Colonic mucosa (tissue), 4 donors: ENCODE data around the gene FAM83E. TPM values are rescaled to one million over a fixed set of nuclear protein-coding genes. Genes with fewer than 3 reads are reported as not detected.
"Not testable (repeated sequence)": the region's sequence is repeated elsewhere in the genome, so short reads cannot be mapped to it uniquely, and the experiment has no call there.

Experiments
- DNase-seq: peaks from one replicate; pipeline ENCODE4 v3.0.0-alpha.2; 2020
- H3K27ac ChIP-seq: fragments of 200-600 bp; one replicate; pipeline ENCODE4 v1.8.0; 2021
- H3K27me3 ChIP-seq: fragments of 200-600 bp; one replicate; pipeline ENCODE4 v1.8.0; 2021
- H3K36me3 ChIP-seq: fragments of 200-600 bp; one replicate; pipeline ENCODE4 v1.8.0; 2021
- H3K4me1 ChIP-seq: fragments of 200-600 bp; one replicate; pipeline ENCODE4 v1.8.0; 2021; ENCODE audit warnings: mild to moderate bottlenecking
- H3K4me3 ChIP-seq: fragments of 200-600 bp; one replicate; pipeline ENCODE4 v1.8.0; 2021
- H3K9ac ChIP-seq, 2 donors: one replicate each; pipeline ENCODE4 v1.7.0; 2013; ENCODE audit warnings: control low read depth in 2 of 2, low read depth in 2 of 2, low read length in 2 of 2
- H3K9me3 ChIP-seq: fragments of 200-600 bp; one replicate; pipeline ENCODE4 v1.8.0; 2021
- intact Hi-C: fragments of 100-400 bp; cut with DNase I; formaldehyde crosslinking; loops from one replicate; pipeline ENCODE4 v1.14.1; 2022
- total RNA-seq, 2 donors: library from RNA; stranded (reverse); fragmentation: NEBNext Ultra II Directional in 1 of 2; extraction: Animal tissue kit (Norgen Biotek cat#: 25700) in 1 of 2; gene quantifications; one replicate each; pipeline ENCODE4 v1.2.1, GENCODE V29; 2021
- TF ChIP-seq, protein P1 (sequence below): fragments of 200-600 bp; IDR thresholded peaks from one replicate; pipeline ENCODE4 v1.8.0; 2022; ENCODE audit warnings: antibody characterized with exemption, mild to moderate bottlenecking
- donor health status: healthy.
- donor health status: DM: no; HTN: no; CAD: no.
- donor health status: DM: no; HTN: no; CAD: no.

The FAM83E gene
- total RNA-seq, 2 donors from 2014 or later = 150 to 198 TPM

DNA sequence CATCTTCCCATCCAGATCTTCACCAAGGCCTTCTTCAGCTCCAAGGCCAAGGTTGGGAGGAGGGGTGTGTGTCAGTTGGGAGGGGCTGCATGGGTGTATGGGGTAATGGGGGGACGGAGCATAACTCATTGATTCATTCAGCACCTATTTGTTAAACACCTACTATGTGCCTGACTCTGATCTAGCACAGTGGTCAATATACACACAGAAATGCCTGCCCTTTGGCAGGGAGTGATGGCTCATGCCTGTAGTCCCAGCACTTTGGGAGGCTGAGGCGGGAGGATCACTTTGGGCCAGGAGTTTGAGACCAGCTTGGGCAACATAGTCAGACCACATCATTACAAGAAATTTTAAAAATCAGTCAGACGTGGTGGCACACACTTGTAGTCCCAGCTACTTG is 27.5 kb downstream of the FAM83E start:
- no peaks in the 10 kb centered on the region for H3K9me3 ChIP-seq
- H3K4me1 ChIP-seq = no peaks in the 10 kb centered on the region
- intact Hi-C loops = loop anchor here (5.0 to 10.0 kb wide), 3 partner anchors 100 to 273 kb away; partner anchors contain the start of genes GRIN2D and KDELR1
- DNase-seq = no peak
- no peak overlapping the region for H3K27ac ChIP-seq
- H3K4me3 ChIP-seq = no peak overlapping the region
- H3K9ac ChIP-seq = no peak overlapping the region
- no peaks in the 10 kb centered on the region for H3K27me3 ChIP-seq
- no peaks in the 10 kb centered on the region for H3K36me3 ChIP-seq
- TF ChIP-seq, protein P1, sequence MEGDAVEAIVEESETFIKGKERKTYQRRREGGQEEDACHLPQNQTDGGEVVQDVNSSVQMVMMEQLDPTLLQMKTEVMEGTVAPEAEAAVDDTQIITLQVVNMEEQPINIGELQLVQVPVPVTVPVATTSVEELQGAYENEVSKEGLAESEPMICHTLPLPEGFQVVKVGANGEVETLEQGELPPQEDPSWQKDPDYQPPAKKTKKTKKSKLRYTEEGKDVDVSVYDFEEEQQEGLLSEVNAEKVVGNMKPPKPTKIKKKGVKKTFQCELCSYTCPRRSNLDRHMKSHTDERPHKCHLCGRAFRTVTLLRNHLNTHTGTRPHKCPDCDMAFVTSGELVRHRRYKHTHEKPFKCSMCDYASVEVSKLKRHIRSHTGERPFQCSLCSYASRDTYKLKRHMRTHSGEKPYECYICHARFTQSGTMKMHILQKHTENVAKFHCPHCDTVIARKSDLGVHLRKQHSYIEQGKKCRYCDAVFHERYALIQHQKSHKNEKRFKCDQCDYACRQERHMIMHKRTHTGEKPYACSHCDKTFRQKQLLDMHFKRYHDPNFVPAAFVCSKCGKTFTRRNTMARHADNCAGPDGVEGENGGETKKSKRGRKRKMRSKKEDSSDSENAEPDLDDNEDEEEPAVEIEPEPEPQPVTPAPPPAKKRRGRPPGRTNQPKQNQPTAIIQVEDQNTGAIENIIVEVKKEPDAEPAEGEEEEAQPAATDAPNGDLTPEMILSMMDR = no peak

DNA sequence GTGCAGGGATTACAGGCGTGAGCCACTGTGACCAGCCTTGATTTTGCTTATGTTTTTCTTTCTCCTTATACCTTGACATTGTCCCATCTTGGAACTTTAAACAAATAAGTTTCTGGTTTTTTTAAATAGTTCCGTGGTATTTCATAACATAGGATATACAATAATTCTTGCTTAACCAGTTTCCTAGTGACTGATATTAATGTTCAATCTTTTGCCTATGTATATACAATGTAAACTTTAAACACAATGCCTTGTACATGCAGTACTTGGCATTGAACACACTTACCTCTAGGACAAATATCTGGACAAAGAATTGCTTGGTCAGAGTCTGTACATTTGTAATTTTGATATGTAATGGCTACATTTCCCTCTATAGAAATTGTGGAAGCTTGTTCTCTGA is 32.7 kb downstream of the FAM83E start:
- H3K9me3 ChIP-seq = no peaks in the 10 kb centered on the region
- TF ChIP-seq, protein P1 = no peak
- H3K4me3 ChIP-seq = no peak overlapping the region
- no peak for DNase-seq
- H3K27me3 ChIP-seq = no peaks in the 10 kb centered on the region
- H3K27ac ChIP-seq = no peak overlapping the region
- intact Hi-C loops = loop anchor here (10.0 kb wide), 2 partner anchors 187 to 267 kb away; partner anchors contain the start of genes GRIN2D and KDELR1
- no peaks in the 10 kb centered on the region for H3K4me1 ChIP-seq
- H3K36me3 ChIP-seq = no peaks in the 10 kb centered on the region
- no peak overlapping the region for H3K9ac ChIP-seq

DNA sequence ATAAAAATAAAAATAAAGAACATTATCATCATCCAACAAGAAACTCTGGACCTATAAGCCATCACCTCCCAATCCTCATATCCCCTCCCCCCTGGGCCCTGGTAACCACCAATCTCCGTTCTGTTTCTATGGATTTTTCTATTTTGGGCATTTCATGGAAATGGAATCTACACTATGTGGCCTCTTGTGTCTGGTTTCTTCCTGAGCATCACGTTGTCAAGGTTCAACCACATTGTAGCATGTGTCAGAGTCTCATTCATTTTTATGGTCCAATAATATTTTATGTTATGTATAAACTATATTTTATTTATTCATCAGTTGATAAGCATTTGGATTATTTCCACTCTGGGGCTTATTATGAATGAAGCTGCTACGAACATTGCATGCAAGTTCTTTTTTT is 36.0 kb downstream of the FAM83E start:
- H3K36me3 ChIP-seq = no peaks in the 10 kb centered on the region
- no peak overlapping the region for H3K27ac ChIP-seq
- intact Hi-C loops = no loop called here
- H3K9me3 ChIP-seq = no peaks in the 10 kb centered on the region
- H3K4me3 ChIP-seq = no peak overlapping the region
- no peak overlapping the region for H3K9ac ChIP-seq
- DNase-seq = no peak
- H3K27me3 ChIP-seq = no peaks in the 10 kb centered on the region
- TF ChIP-seq, protein P1 = no peak
- H3K4me1 ChIP-seq = no peaks in the 10 kb centered on the region

DNA sequence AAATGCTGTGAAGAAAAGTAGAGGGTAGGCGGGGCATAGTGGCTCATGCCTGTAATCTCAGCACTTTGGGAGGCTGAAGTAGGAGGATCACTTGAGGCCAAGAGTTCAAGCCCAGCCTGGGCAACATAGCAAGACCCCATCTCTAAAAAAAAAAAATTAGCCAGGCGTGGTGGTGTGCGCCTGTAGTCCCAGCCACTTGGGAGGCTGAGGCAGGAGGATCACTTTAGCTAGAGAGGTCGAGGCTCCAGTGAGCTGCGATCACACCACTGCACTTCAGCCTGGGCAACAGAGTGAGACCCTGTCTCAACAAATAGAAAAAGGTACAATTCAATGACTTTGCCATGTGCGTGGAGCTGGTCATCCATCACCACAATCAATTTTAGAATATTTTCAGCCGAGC is 37.0 kb downstream of the FAM83E start:
- H3K4me1 ChIP-seq, intact Hi-C loops, H3K4me3 ChIP-seq, H3K9me3 ChIP-seq, H3K9ac ChIP-seq, H3K27ac ChIP-seq, H3K27me3 ChIP-seq, DNase-seq, H3K36me3 ChIP-seq: not testable (repeated sequence)

DNA sequence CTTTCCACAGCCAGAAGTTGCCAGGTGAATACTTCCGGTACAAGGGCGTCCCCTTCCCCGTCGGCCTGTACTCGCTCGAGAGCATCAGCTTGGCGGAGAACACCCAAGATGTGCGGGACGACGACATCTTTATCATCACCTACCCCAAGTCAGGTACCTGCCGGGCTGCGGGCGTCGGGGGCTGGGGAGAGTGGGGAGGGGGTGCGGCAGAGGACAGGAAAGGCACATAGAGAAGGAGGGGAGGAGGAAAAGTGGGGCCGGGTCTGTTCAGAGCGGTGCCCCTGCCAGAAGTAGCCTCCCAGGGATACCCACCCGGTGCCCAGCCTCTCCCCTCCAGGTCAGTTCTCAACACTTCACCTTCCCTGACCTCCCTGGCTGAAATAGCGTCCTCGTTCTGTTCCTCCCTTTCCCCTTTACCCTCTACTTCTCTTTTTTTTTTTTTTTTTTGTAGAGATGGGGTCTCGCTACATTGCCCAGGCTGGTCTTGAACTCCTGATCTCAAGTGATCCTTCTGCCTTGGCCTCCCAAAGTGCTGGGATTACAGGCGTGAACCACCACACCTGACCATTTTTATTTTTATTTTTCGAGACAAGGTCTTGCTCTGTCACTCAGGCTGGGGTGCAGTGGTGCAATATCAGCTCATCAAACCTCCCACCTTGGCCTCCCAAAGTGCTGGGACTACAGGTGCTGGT is 38.8 kb downstream of the FAM83E start:
- intact Hi-C loops = no loop called here
- Histone ChIP-seq H3K27me3 (no peaks in the 10 kb centered on the region), H3K9me3 (no peaks in the 10 kb centered on the region), H3K36me3 (no peaks in the 10 kb centered on the region), H3K4me1 (no peaks in the 10 kb centered on the region), H3K9ac (no peak overlapping the region), H3K27ac (no peak overlapping the region), H3K4me3 (no peak overlapping the region)
- TF ChIP-seq, protein P1 = no peak
- no peak for DNase-seq

DNA sequence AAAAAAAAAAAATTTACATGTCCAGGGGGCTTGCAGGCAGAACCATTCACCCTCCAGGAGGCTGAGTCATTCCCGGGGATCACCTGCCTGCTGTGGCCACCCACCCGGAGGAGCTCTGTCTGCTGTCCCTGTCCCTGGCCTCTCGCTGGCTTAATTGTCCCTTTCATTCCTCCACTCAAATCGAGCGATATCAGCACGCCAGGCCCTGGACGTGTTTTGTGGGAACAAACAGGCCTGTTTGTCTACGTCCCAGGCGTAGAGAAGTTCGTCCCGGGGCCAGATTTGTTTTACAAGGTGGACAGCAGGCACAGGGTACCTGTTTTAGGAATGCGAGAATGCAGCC is 41.7 kb downstream of the FAM83E start:
- H3K36me3 ChIP-seq = no peaks in the 10 kb centered on the region
- peaks cover 4% of the 10 kb centered on the region for H3K27me3 ChIP-seq
- no peak overlapping the region for H3K9ac ChIP-seq
- H3K4me1 ChIP-seq = peaks cover 3% of the 10 kb centered on the region
- no peaks in the 10 kb centered on the region for H3K9me3 ChIP-seq
- intact Hi-C loops = no loop called here
- no peak overlapping the region for H3K4me3 ChIP-seq
- TF ChIP-seq, protein P1 = no peak
- no peak overlapping the region for H3K27ac ChIP-seq
- DNase-seq = no peak
